GM18520 (cell line): Measurements from ENCODE around the gene CYP4F12.

ENCODE experiments used
- ATAC-seq: cut with Tn5 transposase; IDR thresholded peaks from one replicate; pipeline ENCODE4 v1.9.1; 2021; ENCODE audit not compliant: unreplicated experiment

Gene CYP4F12

GRCh38 chr19:15701757-15702533, 29.1 kb downstream of the CYP4F12 start:
- ATAC-seq, result no peak

GRCh38 chr19:15702534-15702930, 29.6 kb downstream of the CYP4F12 start:
- ATAC-seq, result no peak

- ATAC-seq, result no peak
Measured at GRCh38 chr19:15714638-15715037, 41.8 kb downstream of the CYP4F12 start.

GRCh38 chr19:15715642-15716041, 42.8 kb downstream of the CYP4F12 start:
- ATAC-seq, result no peak

GRCh38 chr19:15717809-15718208, 44.9 kb downstream of the CYP4F12 start:
- ATAC-seq, result no peak

GRCh38 chr19:15721268-15721667, 48.4 kb downstream of the CYP4F12 start:
- no peak for ATAC-seq

- no peak for ATAC-seq
Measured at GRCh38 chr19:15722956-15723355, 50.1 kb downstream of the CYP4F12 start.

GRCh38 chr19:15727724-15728123, 54.8 kb downstream of the CYP4F12 start, which contains the start of gene OR10H2:
TSS of gene OR10H2 (plus strand) at chr19:15728024. CDS start at chr19:15728044, 20 bp downstream.
- no peak for ATAC-seq

GRCh38 chr19:15730538-15730937, 57.7 kb downstream of the CYP4F12 start:
- ATAC-seq, result no peak

GRCh38 chr19:15732388-15732787, 59.5 kb downstream of the CYP4F12 start:
- no peak for ATAC-seq

- no peak for ATAC-seq
Measured at GRCh38 chr19:15733895-15734294, 61.0 kb downstream of the CYP4F12 start.

- ATAC-seq, result no peak
Measured at GRCh38 chr19:15737722-15738121, 64.8 kb downstream of the CYP4F12 start, which contains the start of gene OR10H3. TSS of gene OR10H3 (plus strand) at chr19:15737985. CDS start at chr19:15741393, 3,408 bp downstream.

GRCh38 chr19:15740785-15741184, 67.9 kb downstream of the CYP4F12 start:
- no peak for ATAC-seq
